ENCODE measurements around the gene UPK1A.

Gene UPK1A

GRCh38 chr19:35693835-35694599, 27.7 kb downstream of the UPK1A start:
- peak; percentile 69 to 85 for DNase-seq

- no peak for DNase-seq
Measured at GRCh38 chr19:35695895-35696422, 29.6 kb downstream of the UPK1A start.

GRCh38 chr19:35696835-35697234, 30.5 kb downstream of the UPK1A start:
- no peak for DNase-seq

- peak; percentile 98 to 99 for DNase-seq
Measured at GRCh38 chr19:35702223-35703012, 36.1 kb downstream of the UPK1A start.

- DNase-seq: no peak
Measured at GRCh38 chr19:35703343-35703742, 37.0 kb downstream of the UPK1A start.

- no peak for DNase-seq
Measured at GRCh38 chr19:35704218-35704617, 37.9 kb downstream of the UPK1A start, which contains the start of gene ZBTB32. ZBTB32 (plus strand) TSS chr19:35704558; CDS start chr19:35714627, 10,069 bp downstream.

GRCh38 chr19:35708391-35708790, 42.1 kb downstream of the UPK1A start:
- no peak for DNase-seq

- DNase-seq: no peak
Measured at GRCh38 chr19:35710784-35711723, 44.7 kb downstream of the UPK1A start.

GRCh38 chr19:35712567-35713505, 46.5 kb downstream of the UPK1A start:
- DNase-seq: no peak

- DNase-seq: no peak
Measured at GRCh38 chr19:35713506-35713850, 47.2 kb downstream of the UPK1A start.

GRCh38 chr19:35713904-35714495, 47.7 kb downstream of the UPK1A start:
- no peak for DNase-seq

- no peak for DNase-seq
Measured at GRCh38 chr19:35714601-35715354, 48.5 kb downstream of the UPK1A start.

- DNase-seq: no peak
Measured at GRCh38 chr19:35715355-35715809, 49.1 kb downstream of the UPK1A start.

- DNase-seq: peak in 1 of 2 experiments; percentile 29
Measured at GRCh38 chr19:35715981-35716800, 49.9 kb downstream of the UPK1A start.

GRCh38 chr19:35716801-35717664, 50.7 kb downstream of the UPK1A start:
- peak; percentile 72 to 86 for DNase-seq

- peak; percentile 93 to 95 for DNase-seq
Measured at GRCh38 chr19:35717665-35718344, 51.5 kb downstream of the UPK1A start, which contains the start of gene KMT2B. KMT2B (plus strand) TSS chr19:35718003; CDS start chr19:35718019, 16 bp downstream.

GRCh38 chr19:35718345-35719041, 52.2 kb downstream of the UPK1A start:
- DNase-seq: no peak

All from SHP77 (cell line).